K562 (cell line): ENCODE data around the gene KRTAP2-1. TPM values are rescaled to one million over a fixed set of nuclear protein-coding genes. Genes with fewer than 3 reads are reported as not detected.

ENCODE experiments used
- DLX4 ChIP-seq: fragments of 250-450 bp; sonication (Bioruptor Pico); IDR thresholded peaks from 2 replicates; pipeline ENCODE4 v1.6.1; 2021; ENCODE audit warnings: mild to moderate bottlenecking
- ELF1 ChIP-seq: fragments of 200-800 bp; sonication (Bioruptor generic); IDR thresholded peaks from 2 replicates; pipeline ENCODE4 v1.6.1; 2016; ENCODE audit warnings: missing genetic modification characterization, missing compliant biosample characterization
- ETV5 ChIP-seq: sonication (generic); formaldehyde crosslinking; IDR thresholded peaks from 2 replicates; pipeline ENCODE4 v1.4.0; 2020; ENCODE audit warnings: low read depth, mild to moderate bottlenecking, missing genetic modification reagents
- HMG20B ChIP-seq: fragments of 250-450 bp; sonication (Bioruptor Pico); IDR thresholded peaks from 2 replicates; pipeline ENCODE4 v1.5.0; 2021; ENCODE audit warnings: mild to moderate bottlenecking
- HMGXB4 ChIP-seq: sonication (generic); formaldehyde crosslinking; IDR thresholded peaks from 2 replicates; pipeline ENCODE4 v1.8.1; 2023; ENCODE audit warnings: mild to moderate bottlenecking, missing genetic modification reagents
- IRF1 ChIP-seq: sonication (generic); formaldehyde crosslinking; IDR thresholded peaks from 2 replicates; pipeline ENCODE4 v1.8.0; 2022; ENCODE audit warnings: missing genetic modification reagents, mild to moderate bottlenecking, borderline replicate concordance
- KLF16 ChIP-seq: IDR thresholded peaks from 2 replicates; pipeline ENCODE4 v1.6.1; 2016; ENCODE audit warnings: antibody characterized with exemption
- NCOR1 ChIP-seq: fragments of 450-650 bp; IDR thresholded peaks from 2 replicates; pipeline ENCODE4 v1.6.1; 2016; ENCODE audit warnings: mild to moderate bottlenecking, moderate library complexity
- NELFE ChIP-seq: IDR thresholded peaks from 2 replicates; pipeline ENCODE4 v1.6.1; 2011; ENCODE audit warnings: mild to moderate bottlenecking; ENCODE audit not compliant: insufficient read depth, insufficient read length
- NFXL1 ChIP-seq: fragments of 450-650 bp; formaldehyde crosslinking; IDR thresholded peaks from 2 replicates; pipeline ENCODE4 v1.4.0; 2021; ENCODE audit warnings: mild to moderate bottlenecking
- USF2 ChIP-seq: sonication (generic); formaldehyde crosslinking; IDR thresholded peaks from 2 replicates; pipeline ENCODE4 v1.5.0; 2020; ENCODE audit warnings: missing genetic modification reagents
- ZBTB43 ChIP-seq: sonication (generic); formaldehyde crosslinking; IDR thresholded peaks from 2 replicates; pipeline ENCODE4 v1.8.0; 2023; ENCODE audit warnings: mild to moderate bottlenecking, missing genetic modification reagents
- ZKSCAN8 ChIP-seq: fragments of 200-800 bp; sonication (Bioruptor generic); IDR thresholded peaks from 2 replicates; pipeline ENCODE4 v1.6.1; 2016; ENCODE audit warnings: missing genetic modification characterization, missing compliant biosample characterization
- ZNF407 ChIP-seq: fragments of 450-650 bp; IDR thresholded peaks from 2 replicates; pipeline ENCODE4 v1.6.1; 2016; ENCODE audit warnings: low read depth
- polyA plus RNA-seq, 8 experiments: library from polyadenylated mRNA; depleted of rRNA in 4 of 8; stranded (reverse) in 5 of 8; unstranded in 3 of 8; fragments of >200 nt; fragmentation: Nextera tagmentation in 2 of 8; fragmentation: Illumina TruSeq in 1 of 8; extraction: Ambion mirVana in 2 of 8; extraction: Trizol in 1 of 8; gene quantifications; 2 replicates each; pipeline versions ENCODE4 v1.2.1 to v1.2.3, GENCODE V29; 2011 to 2014; ENCODE audit warnings: inconsistent platforms in 1 of 8, missing spikeins in 1 of 8
- total RNA-seq, 7 experiments: library from RNA; depleted of rRNA in 6 of 7; stranded (reverse); fragments of >200 nt in 6 of 7; fragmentation: Illumina TruSeq in 2 of 7; extraction: Trizol in 2 of 7; gene quantifications; 2 replicates each; pipeline versions ENCODE4 v1.2.1 to v1.2.3, GENCODE V29; 2011 to 2021; ENCODE audit warnings: low replicate concordance in 1 of 7

KRTAP2-1 gene
- total and polyA plus RNA-seq, 9 of the 15 experiments (the other 6 are each of a cell fraction or from before 2014, with no cell fraction given), result not detected

GRCh38 chr17:41065829-41066624, 18.9 kb upstream of the KRTAP2-1 start, which contains the start of gene KRTAP2-4 (continued):
- TF ChIP-seq ZNF407 (no peak), USF2 (CRISPR knock-in tag) (no peak), NCOR1 (no peak), IRF1 (no peak), HMG20B (CRISPR knock-in tag) (no peak), DLX4 (no peak), ELF1 (tag) (no peak), ZBTB43 (CRISPR knock-in tag) (no peak), ZKSCAN8 (peak; percentile 49; the same call in 1 of the 2 replicates), HMGXB4 (CRISPR knock-in tag) (no peak), NFXL1 (CRISPR knock-in tag) (no peak; the same call in 1 of the 2 replicates), ETV5 (CRISPR knock-in tag) (no peak), NELFE (no peak), KLF16 (no peak)
